Aorta (tissue), 5 donors: ENCODE results near the gene ACTN4. TPM values are rescaled to one million over a fixed set of nuclear protein-coding genes. Genes with fewer than 3 reads are reported as not detected.
A peak's percentile ranks its signal among the peaks of the same experiment; 100 is the strongest.

Experiments
- ATAC-seq: fragments of 200-7000 bp; cut with Tn5 transposase; one replicate; pipeline ENCODE4 v1.9.1; 2022; ENCODE audit warnings: moderate library complexity; ENCODE audit not compliant: low FRiP score
- DNase-seq, 2 donors: peaks; one replicate each; pipeline ENCODE4 v3.0.0-alpha.2; 2020
- H3K27ac ChIP-seq, 2 donors: one replicate each; pipeline ENCODE4 v1.5.1; 2013; ENCODE audit warnings: low read length in 2 of 2, mild to moderate bottlenecking in 2 of 2, moderate library complexity in 2 of 2, control low read depth in 1 of 2, inconsistent platforms in 1 of 2, low read depth in 1 of 2
- H3K27me3 ChIP-seq, 2 donors: one replicate each; pipeline ENCODE4 v1.6.1; 2013; ENCODE audit warnings: control low read depth in 1 of 2, low read length in 1 of 2, mild to moderate bottlenecking in 1 of 2, moderate library complexity in 1 of 2; ENCODE audit not compliant: insufficient read depth in 2 of 2, control insufficient read depth in 1 of 2
- H3K36me3 ChIP-seq, 2 donors: one replicate each; pipeline ENCODE4 v1.6.1; 2013; ENCODE audit warnings: control low read depth in 1 of 2, low read length in 1 of 2, mild to moderate bottlenecking in 1 of 2; ENCODE audit not compliant: insufficient read depth in 2 of 2, control insufficient read depth in 1 of 2
- H3K4me1 ChIP-seq, 2 donors: one replicate each; pipeline ENCODE4 v1.6.1; 2013; ENCODE audit warnings: low read length in 2 of 2, control low read depth in 1 of 2, mild to moderate bottlenecking in 1 of 2, moderate library complexity in 1 of 2; ENCODE audit not compliant: insufficient read depth in 2 of 2, control insufficient read depth in 1 of 2
- H3K4me3 ChIP-seq, 2 donors: one replicate each; pipeline ENCODE4 v1.5.1; 2013; ENCODE audit warnings: low read length in 2 of 2, control low read depth in 1 of 2, mild to moderate bottlenecking in 1 of 2
- H3K9me3 ChIP-seq: one replicate; pipeline ENCODE4 v1.6.1; 2013; ENCODE audit warnings: mild to moderate bottlenecking, low read length; ENCODE audit not compliant: control insufficient read depth
- WGBS, 2 donors: extraction: QIAGEN DNeasy Blood & Tissue Kit; methylation state at CpG; one replicate each; pipeline ENCODE4 v1.1.7; 2013; 5-methylcytosine and 5-hydroxymethylcytosine counted together
- intact Hi-C, 2 donors: fragments of 100-400 bp; cut with DNase I; formaldehyde crosslinking; loops; one replicate each; pipeline versions ENCODE4 v1.14.2 to v1.15.0; 2022
- polyA plus RNA-seq, 2 donors: library from polyadenylated mRNA; stranded (reverse); fragments of 200-250 nt; gene quantifications; one replicate each; pipeline ENCODE4 v1.2.3, GENCODE V29; 2013
- total RNA-seq, 2 donors: library from RNA; stranded (reverse); fragmentation: NEBNext Ultra II Directional; extraction: Animal tissue kit (Norgen Biotek cat#: 25700); gene quantifications; one replicate each; pipeline ENCODE4 v1.2.1, GENCODE V29; 2021
- donor health status: healthy with polysubstance abuse.
- donor health status: Bipolar disorder and iron deficiency.
- donor health status: DM: no; HTN: no; CAD: no.
- donor health status: DM: no; HTN: no; CAD: no.
- donor health status: DM: yes; HTN: yes; CAD: no.

The ACTN4 gene
- total and polyA plus RNA-seq, 4 donors: 111 to 1,985 (median 479) TPM

- ATAC-seq: no peak
- Histone ChIP-seq H3K27ac (peak overlapping the region in 1 of 2 donors; percentile 78), H3K36me3 (peaks cover 3 to 23% of the 10 kb centered on the region in 2 donors), H3K4me3 (no peak overlapping the region), H3K9me3 (no peaks in the 10 kb centered on the region), H3K27me3 (no peaks in the 10 kb centered on the region), H3K4me1 (no peaks in the 10 kb centered on the region)
- 69 to 74% methylated on average over 27 of the region's 27 CpGs for WGBS, 2 donors
- no peak for DNase-seq
- intact Hi-C loops: no loop called here
These were observed 62.4 kb downstream of the ACTN4 start for GRCh38 chr19:38709671-38710415.

GRCh38 chr19:38710416-38710702 is 62.9 kb downstream of the ACTN4 start:
- intact Hi-C loops: no loop called here
- no peak for DNase-seq
- WGBS, 2 donors: 34 to 54% methylated on average over 2 of the region's 2 CpGs
- no peak overlapping the region for H3K4me3 ChIP-seq
- peaks cover 3 to 19% of the 10 kb centered on the region in 2 donors for H3K36me3 ChIP-seq
- no peak for ATAC-seq
- H3K27me3 ChIP-seq: no peaks in the 10 kb centered on the region
- H3K4me1 ChIP-seq: no peaks in the 10 kb centered on the region
- no peaks in the 10 kb centered on the region for H3K9me3 ChIP-seq
- peak overlapping the region in 1 of 2 donors; percentile 78 for H3K27ac ChIP-seq

- Histone ChIP-seq H3K4me3 (no peak overlapping the region), H3K27ac (peak overlapping the region in 1 of 2 donors; percentile 78), H3K36me3 (peaks cover 3 to 17% of the 10 kb centered on the region in 2 donors), H3K4me1 (no peaks in the 10 kb centered on the region), H3K9me3 (no peaks in the 10 kb centered on the region), H3K27me3 (no peaks in the 10 kb centered on the region)
- ATAC-seq (peak; percentile 16), DNase-seq (no peak)
- intact Hi-C loops: no loop called here
- WGBS, 2 donors: 41 to 43% methylated on average over 25 of the region's 25 CpGs
These were observed 63.7 kb downstream of the ACTN4 start for GRCh38 chr19:38710928-38711725.

- Histone ChIP-seq H3K27ac (peak overlapping the region; percentile 6 to 78), H3K4me3 (no peak overlapping the region), H3K27me3 (no peaks in the 10 kb centered on the region), H3K4me1 (no peaks in the 10 kb centered on the region), H3K9me3 (no peaks in the 10 kb centered on the region), H3K36me3 (peaks cover 3 to 15% of the 10 kb centered on the region in 2 donors)
- DNase-seq (peak; percentile 81 to 87), ATAC-seq (peak; percentile 59)
- WGBS, 2 donors: 15 to 16% methylated on average over 12 of the region's 12 CpGs
- intact Hi-C loops: no loop called here
These were observed 64.3 kb downstream of the ACTN4 start for GRCh38 chr19:38711726-38712153.

GRCh38 chr19:38712161-38712748 is 64.8 kb downstream of the ACTN4 start:
- no peak for DNase-seq

GRCh38 chr19:38713227-38713649 is 65.8 kb downstream of the ACTN4 start:
- intact Hi-C loops: no loop called here
- H3K4me1 ChIP-seq: no peaks in the 10 kb centered on the region
- WGBS, 2 donors: 14 to 22% methylated on average over 17 to 19 of the region's 19 CpGs
- peaks cover 0 to 20% of the 10 kb centered on the region in 2 donors for H3K36me3 ChIP-seq
- H3K27me3 ChIP-seq: no peaks in the 10 kb centered on the region
- H3K27ac ChIP-seq: peak overlapping the region; percentile 6 to 78
- no peak for DNase-seq
- H3K4me3 ChIP-seq: no peak overlapping the region
- ATAC-seq: peak; percentile 49
- H3K9me3 ChIP-seq: no peaks in the 10 kb centered on the region

More at GRCh38 chr19:38712161-38712748, 64.8 kb downstream of the ACTN4 start:
- no peaks in the 10 kb centered on the region for H3K9me3 ChIP-seq
- no peaks in the 10 kb centered on the region for H3K4me1 ChIP-seq
- no peak for ATAC-seq
- H3K27me3 ChIP-seq: no peaks in the 10 kb centered on the region
- intact Hi-C loops: no loop called here
- H3K4me3 ChIP-seq: no peak overlapping the region
- 64 to 65% methylated on average over 13 to 15 of the region's 15 CpGs for WGBS, 2 donors
- H3K27ac ChIP-seq: peak overlapping the region; percentile 6 to 78
- H3K36me3 ChIP-seq: peaks cover under 1 to 18% of the 10 kb centered on the region in 2 donors

GRCh38 chr19:38713865-38714264 is 66.4 kb downstream of the ACTN4 start:
- no peak for ATAC-seq
- no peaks in the 10 kb centered on the region for H3K4me1 ChIP-seq
- H3K27ac ChIP-seq: peak overlapping the region; percentile 6 to 78
- no peaks in the 10 kb centered on the region for H3K27me3 ChIP-seq
- WGBS, 2 donors: 80 to 81% methylated on average over 14 of the region's 14 CpGs
- intact Hi-C loops: no loop called here
- no peak for DNase-seq
- no peaks in the 10 kb centered on the region for H3K9me3 ChIP-seq
- peaks cover 0 to 18% of the 10 kb centered on the region in 2 donors for H3K36me3 ChIP-seq
- no peak overlapping the region for H3K4me3 ChIP-seq

GRCh38 chr19:38714354-38714778 is 66.9 kb downstream of the ACTN4 start:
- ATAC-seq: no peak
- Histone ChIP-seq H3K4me1 (no peaks in the 10 kb centered on the region), H3K36me3 (peaks cover 0 to 17% of the 10 kb centered on the region in 2 donors)

More at GRCh38 chr19:38714354-38714778, 66.9 kb downstream of the ACTN4 start:
- no peak for DNase-seq
- no peaks in the 10 kb centered on the region for H3K9me3 ChIP-seq
- intact Hi-C loops: no loop called here
- 44 to 56% methylated on average over 11 to 14 of the region's 14 CpGs for WGBS, 2 donors
- no peaks in the 10 kb centered on the region for H3K27me3 ChIP-seq
- H3K27ac ChIP-seq: peak overlapping the region; percentile 53 to 78
- no peak overlapping the region for H3K4me3 ChIP-seq
